Brain microvascular endothelial cell (primary cell): Measurements from ENCODE around the gene PRIM1.
A peak's percentile ranks its signal among the peaks of the same experiment; 100 is the strongest.

Source experiments
- DNase-seq: peaks from one replicate; pipeline ENCODE4 v3.0.0-alpha.2; 2020
- H3K27ac ChIP-seq: fragments of 250-450 bp; sonication (Bioruptor Pico); 2 replicates; pipeline ENCODE4 v1.5.1; 2020; ENCODE audit warnings: mild to moderate bottlenecking, moderate library complexity
- H3K27me3 ChIP-seq: fragments of 250-450 bp; sonication (Bioruptor Pico); replicated peaks from 2 replicates; pipeline ENCODE4 v1.5.1; 2020; ENCODE audit warnings: mild to moderate bottlenecking
- H3K36me3 ChIP-seq: fragments of 250-450 bp; sonication (Bioruptor Pico); replicated peaks from 2 replicates; pipeline ENCODE4 v1.5.1; 2020; ENCODE audit warnings: mild to moderate bottlenecking
- H3K4me3 ChIP-seq: 2 replicates; pipeline ENCODE4 v1.5.1; 2011; ENCODE audit warnings: low read depth, mild to moderate bottlenecking, control low read depth, low read length, moderate library complexity
- in situ Hi-C: cut with HindIII; loops from 2 replicates; pipeline ENCODE4 v1.10.0; 2017; ENCODE audit warnings: low sequenced_read_pairs, low pct_ligation_motif_present
- TF ChIP-seq, protein P1 (sequence below): IDR thresholded peaks from 2 replicates; pipeline ENCODE4 v1.5.1; 2011; ENCODE audit warnings: low read depth, mild to moderate bottlenecking, moderate library complexity, low read length, control low read depth, inconsistent platforms; ENCODE audit errors: missing control alignments

The PRIM1 gene

DNA sequence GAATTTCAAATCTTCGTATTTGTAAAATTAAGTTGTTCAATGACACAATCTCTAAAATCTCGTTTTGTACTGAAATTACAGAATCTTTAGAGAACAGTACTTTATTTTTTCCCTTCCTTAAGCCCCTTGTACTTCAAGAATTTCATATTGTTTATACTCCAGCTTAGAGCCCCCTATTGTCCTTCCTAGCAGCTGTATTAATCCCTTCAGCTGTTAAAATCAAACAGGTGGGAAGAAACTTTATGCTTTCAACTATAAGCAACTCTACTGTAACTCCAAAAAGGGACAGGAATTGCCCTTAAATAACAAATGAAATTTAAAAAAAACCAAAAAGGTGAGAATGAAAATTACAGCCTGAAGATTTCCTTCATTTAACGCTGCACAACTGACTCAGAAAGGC is 28.8 kb downstream of the PRIM1 start:
- Histone ChIP-seq H3K4me3 (peak overlapping the region; percentile 83), H3K27ac (no peak overlapping the region), H3K27me3 (no peaks in the 10 kb centered on the region), H3K36me3 (peaks cover 33% of the 10 kb centered on the region)
- TF ChIP-seq, protein P1, sequence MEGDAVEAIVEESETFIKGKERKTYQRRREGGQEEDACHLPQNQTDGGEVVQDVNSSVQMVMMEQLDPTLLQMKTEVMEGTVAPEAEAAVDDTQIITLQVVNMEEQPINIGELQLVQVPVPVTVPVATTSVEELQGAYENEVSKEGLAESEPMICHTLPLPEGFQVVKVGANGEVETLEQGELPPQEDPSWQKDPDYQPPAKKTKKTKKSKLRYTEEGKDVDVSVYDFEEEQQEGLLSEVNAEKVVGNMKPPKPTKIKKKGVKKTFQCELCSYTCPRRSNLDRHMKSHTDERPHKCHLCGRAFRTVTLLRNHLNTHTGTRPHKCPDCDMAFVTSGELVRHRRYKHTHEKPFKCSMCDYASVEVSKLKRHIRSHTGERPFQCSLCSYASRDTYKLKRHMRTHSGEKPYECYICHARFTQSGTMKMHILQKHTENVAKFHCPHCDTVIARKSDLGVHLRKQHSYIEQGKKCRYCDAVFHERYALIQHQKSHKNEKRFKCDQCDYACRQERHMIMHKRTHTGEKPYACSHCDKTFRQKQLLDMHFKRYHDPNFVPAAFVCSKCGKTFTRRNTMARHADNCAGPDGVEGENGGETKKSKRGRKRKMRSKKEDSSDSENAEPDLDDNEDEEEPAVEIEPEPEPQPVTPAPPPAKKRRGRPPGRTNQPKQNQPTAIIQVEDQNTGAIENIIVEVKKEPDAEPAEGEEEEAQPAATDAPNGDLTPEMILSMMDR: no peak
- DNase-seq: no peak
- in situ Hi-C loops: no loop called here

- no peak for DNase-seq
- in situ Hi-C loops: no loop called here
- H3K4me3 ChIP-seq: peak overlapping the region; percentile 83
- peaks cover 33% of the 10 kb centered on the region for H3K36me3 ChIP-seq
- TF ChIP-seq, protein P1: no peak
- H3K27me3 ChIP-seq: no peaks in the 10 kb centered on the region
- H3K27ac ChIP-seq: no peak overlapping the region
Measured at GRCh38 chr12:56722832-56723231, 29.3 kb downstream of the PRIM1 start.

DNA sequence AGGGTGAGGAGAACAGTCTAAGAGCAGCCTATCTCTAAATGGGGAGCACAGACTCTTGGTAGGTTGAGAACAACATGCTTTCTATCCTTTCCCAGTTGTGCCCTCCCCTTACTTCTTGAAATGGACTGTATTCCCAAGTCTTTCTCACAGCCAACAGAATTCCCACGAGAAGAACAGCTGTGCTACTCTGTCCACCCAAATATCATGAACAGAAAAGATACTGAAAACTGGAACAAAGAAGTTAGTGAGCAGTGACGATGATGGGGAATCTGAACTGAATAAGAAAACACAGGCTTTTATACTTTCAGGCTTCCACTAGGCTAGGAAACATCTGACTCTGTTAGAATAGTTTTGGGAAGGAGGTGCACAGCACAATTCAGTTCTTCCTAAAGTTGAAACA is 30.4 kb downstream of the PRIM1 start:
- no peaks in the 10 kb centered on the region for H3K27me3 ChIP-seq
- in situ Hi-C loops: no loop called here
- H3K4me3 ChIP-seq: peak overlapping the region; percentile 83
- H3K36me3 ChIP-seq: peaks cover 33% of the 10 kb centered on the region
- no peak for DNase-seq
- TF ChIP-seq, protein P1: no peak
- H3K27ac ChIP-seq: no peak overlapping the region

DNA sequence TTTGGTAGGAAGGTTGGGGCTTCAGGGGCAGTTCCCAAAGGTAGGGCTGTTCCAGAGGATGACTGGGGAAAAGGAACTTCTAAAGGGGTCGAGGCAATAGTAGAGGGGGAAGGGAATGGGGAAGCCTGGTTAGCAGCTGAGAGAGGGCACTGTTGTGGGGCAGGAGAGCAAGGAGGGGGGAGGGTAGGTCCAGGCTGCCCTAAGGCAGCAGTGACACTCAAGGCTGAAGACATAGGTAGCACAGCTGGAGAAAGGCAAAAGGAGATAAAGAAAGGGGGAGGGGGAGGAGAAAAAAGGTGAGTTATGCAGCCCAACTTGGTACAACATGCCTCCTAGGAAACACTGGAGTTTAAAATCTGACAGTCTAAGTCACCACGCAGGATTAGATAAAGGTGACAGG is 30.9 kb downstream of the PRIM1 start:
- TF ChIP-seq, protein P1: no peak
- in situ Hi-C loops: no loop called here
- DNase-seq: no peak
- H3K27ac ChIP-seq: no peak overlapping the region
- no peaks in the 10 kb centered on the region for H3K27me3 ChIP-seq
- H3K36me3 ChIP-seq: peaks cover 36% of the 10 kb centered on the region
- H3K4me3 ChIP-seq: no peak overlapping the region

DNA sequence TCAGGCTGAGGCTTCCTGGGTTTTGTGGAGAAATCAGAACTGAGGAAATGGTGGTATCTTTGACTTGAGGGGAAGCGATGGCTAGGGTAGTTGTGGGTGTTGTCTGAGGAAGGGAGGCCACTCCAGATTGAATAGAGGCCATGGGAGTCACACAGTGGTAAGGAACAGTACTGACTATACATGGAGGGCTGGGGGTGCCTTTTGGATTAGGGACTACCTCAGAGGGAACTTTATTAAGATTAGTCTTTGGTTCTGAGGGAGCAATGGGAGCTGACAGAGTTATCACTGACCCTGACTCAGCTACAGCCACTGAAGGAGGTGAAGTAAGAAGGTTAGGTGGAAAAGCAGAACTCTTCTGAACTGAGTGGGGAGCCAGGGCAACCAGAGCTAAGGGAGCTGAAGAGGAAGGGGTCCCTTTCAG is 31.4 kb downstream of the PRIM1 start:
- Histone ChIP-seq H3K36me3 (peaks cover 41% of the 10 kb centered on the region), H3K4me3 (no peak overlapping the region)
- TF ChIP-seq, protein P1: no peak

DNA sequence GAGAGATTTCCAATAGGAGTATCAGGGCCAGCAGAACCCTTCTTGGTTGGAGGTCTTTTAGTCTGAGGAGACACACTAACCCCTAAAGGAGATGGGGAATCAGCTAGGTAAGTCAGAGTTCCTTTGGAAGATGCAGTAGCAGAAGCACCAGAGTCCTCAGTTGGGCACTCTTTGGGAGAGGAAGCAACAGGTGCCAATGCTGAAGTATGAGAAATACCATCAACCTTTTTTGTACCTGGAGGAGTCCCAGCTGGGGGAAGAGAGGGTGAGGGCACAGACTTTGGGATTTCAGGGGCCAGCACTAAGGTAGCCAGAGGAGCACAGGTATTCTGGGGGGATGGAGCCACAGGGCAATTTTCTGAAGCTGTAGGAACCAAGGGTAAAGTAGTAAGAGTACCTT is 33.1 kb downstream of the PRIM1 start:
- Histone ChIP-seq H3K27ac (no peak overlapping the region), H3K4me3 (no peak overlapping the region), H3K27me3 (no peaks in the 10 kb centered on the region), H3K36me3 (peaks cover 55% of the 10 kb centered on the region)
- in situ Hi-C loops: no loop called here
- TF ChIP-seq, protein P1: no peak
- no peak for DNase-seq

More for the DNA sequence above, 31.4 kb downstream of the PRIM1 start:
- no peak overlapping the region for H3K27ac ChIP-seq
- no peaks in the 10 kb centered on the region for H3K27me3 ChIP-seq
- DNase-seq: no peak
- in situ Hi-C loops: no loop called here
